ENCODE results near the gene HOXD13. TPM values are rescaled to one million over a fixed set of nuclear protein-coding genes. Genes with fewer than 3 reads are reported as not detected.
A peak's percentile ranks its signal among the peaks of the same experiment; 100 is the strongest.

Gene HOXD13
- total and polyA plus RNA-seq, 2 donors (not counting 3 experiments of a cell fraction or from before 2014, with no cell fraction given), result not detected

- Histone ChIP-seq H3K9ac (replicated peaks; ENCODE audit: extremely low read depth, insufficient read depth, low read length) (no peak overlapping the region), H2AFZ (ENCODE audit: low read depth, low read length) (no peak overlapping the region), H3K27me3 (ENCODE audit: control insufficient read depth in 2 of 2, insufficient read depth in 2 of 2, low read length in 2 of 2) (peaks cover 84 to 96% of the 10 kb centered on the region in 2 experiments), H3K9me3 (replicated peaks; ENCODE audit: control insufficient read depth, insufficient read depth, low read length) (no peaks in the 10 kb centered on the region), H3K4me3 (replicated peaks in 1 of 3; ENCODE audit: insufficient read depth in 1 of 3, low read depth in 1 of 3, low read length in 3 of 3) (no peak overlapping the region), H3K4me1 (ENCODE audit: control insufficient read depth, extremely low read depth, insufficient read depth, low read length) (no peaks in the 10 kb centered on the region), H3K36me3 (ENCODE audit: control insufficient read depth in 2 of 2, extremely low read depth in 1 of 2, insufficient read depth in 2 of 2, low read length in 2 of 2) (no peaks in the 10 kb centered on the region), H3K27ac (ENCODE audit: insufficient read depth, low read depth, low read length) (no peak overlapping the region), H3K4me2 (ENCODE audit: insufficient read depth, low read length) (no peak overlapping the region), H3K79me2 (ENCODE audit: control insufficient read depth, insufficient read depth, low read length) (no peaks in the 10 kb centered on the region), H3K9me1 (replicated peaks; ENCODE audit: control insufficient read depth, extremely low read depth, insufficient read depth, low read length) (no peaks in the 10 kb centered on the region), H4K20me1 (replicated peaks; ENCODE audit: control insufficient read depth, extremely low read depth, insufficient read depth, low read length) (no peaks in the 10 kb centered on the region)
- intact Hi-C loops (cut with micrococcal nuclease) (no loop called here), dilution Hi-C loops (cut with MboI; ENCODE audit: extremely low pct_ligation_motif_present, low sequenced_read_pairs) (no loop called here)
- no peak for FAIRE-seq
- no TSS peak for BruUV-seq (replicated peaks)
- DNase-seq (ENCODE audit: low read depth, low spot score), result no peak
- CTCF ChIA-PET, result interaction anchor here (0.5 to 2.4 kb wide), 11 partner anchors 7 to 1404 kb away, joined by 3 to 13 read pairs (median 4); no protein-coding TSS in a partner anchor
- POLR2A ChIA-PET, result no interaction called here
- TF ChIP-seq POLR2A (IDR thresholded peaks at IDR 0.05; ENCODE audit: low read depth, low read length) (no peak), EZH2 (IDR thresholded peaks at IDR 0.05; ENCODE audit: borderline replicate concordance, low read depth, low read length, severe bottlenecking) (peak; percentile 29), CTCF (IDR thresholded peaks at IDR 0.05; ENCODE audit: extremely low read depth in 1 of 2, insufficient read depth in 1 of 2, low read depth in 1 of 2, low read length in 2 of 2) (no peak)
These were observed 11.3 kb downstream of the HOXD13 start for GRCh38 chr2:176103742-176104315.

- H3K9me1 ChIP-seq (replicated peaks; ENCODE audit: control insufficient read depth, extremely low read depth, insufficient read depth, low read length), result no peaks in the 10 kb centered on the region
- no peaks in the 10 kb centered on the region for H3K36me3 ChIP-seq (ENCODE audit: control insufficient read depth in 2 of 2, extremely low read depth in 1 of 2, insufficient read depth in 2 of 2, low read length in 2 of 2)
- ChIA-PET POLR2A (no interaction called here), CTCF (interaction anchor here (0.5 to 1.6 kb wide), 9 partner anchors 9 to 853 kb away, joined by 3 to 6 read pairs (median 4); no protein-coding TSS in a partner anchor)
- no peak for DNase-seq (ENCODE audit: low read depth, low spot score)
- no peak overlapping the region for H3K27ac ChIP-seq (ENCODE audit: insufficient read depth, low read depth, low read length)
- peaks cover 84 to 96% of the 10 kb centered on the region in 2 experiments for H3K27me3 ChIP-seq (ENCODE audit: control insufficient read depth in 2 of 2, insufficient read depth in 2 of 2, low read length in 2 of 2)
- BruUV-seq (replicated peaks), result no TSS peak
- H3K79me2 ChIP-seq (ENCODE audit: control insufficient read depth, insufficient read depth, low read length), result no peaks in the 10 kb centered on the region
- H3K4me3 ChIP-seq (replicated peaks in 1 of 3; ENCODE audit: insufficient read depth in 1 of 3, low read depth in 1 of 3, low read length in 3 of 3), result no peak overlapping the region
- no peaks in the 10 kb centered on the region for H3K9me3 ChIP-seq (replicated peaks; ENCODE audit: control insufficient read depth, insufficient read depth, low read length)
- no peak overlapping the region for H3K9ac ChIP-seq (replicated peaks; ENCODE audit: extremely low read depth, insufficient read depth, low read length)
- H3K4me2 ChIP-seq (ENCODE audit: insufficient read depth, low read length), result no peak overlapping the region
- intact Hi-C loops (cut with micrococcal nuclease), result no loop called here
- H2AFZ ChIP-seq (ENCODE audit: low read depth, low read length), result no peak overlapping the region
- TF ChIP-seq EZH2 (IDR thresholded peaks at IDR 0.05; ENCODE audit: borderline replicate concordance, low read depth, low read length, severe bottlenecking) (peak; percentile 77), POLR2AphosphoS5 (IDR thresholded peaks at IDR 0.05; ENCODE audit: insufficient read depth, low read depth, low read length) (no peak)
- dilution Hi-C loops (cut with MboI; ENCODE audit: extremely low pct_ligation_motif_present, low sequenced_read_pairs), result no loop called here
- no peaks in the 10 kb centered on the region for H3K4me1 ChIP-seq (ENCODE audit: control insufficient read depth, extremely low read depth, insufficient read depth, low read length)
- FAIRE-seq, result no peak
- no peaks in the 10 kb centered on the region for H4K20me1 ChIP-seq (replicated peaks; ENCODE audit: control insufficient read depth, extremely low read depth, insufficient read depth, low read length)
These were observed 12.0 kb downstream of the HOXD13 start for GRCh38 chr2:176104316-176105077.
